SK-N-SH treated with all-trans-retinoic acid at 6 μM for 48 hours (cell line): ENCODE data around the gene PECR.
"Not testable (repeated sequence)": the region's sequence is repeated elsewhere in the genome, so short reads cannot be mapped to it uniquely, and the experiment has no call there.

ENCODE experiments used
- ATAC-seq: fragments of 200-7000 bp; cut with Tn5 transposase; 3 replicates; pipeline ENCODE4 v1.9.1; 2020; ENCODE audit warnings: mild to moderate bottlenecking, moderate library complexity
- BACH2 ChIP-seq: fragments of 250-450 bp; sonication (Bioruptor Pico); IDR thresholded peaks from 2 replicates; pipeline ENCODE4 v1.9.0; 2021; ENCODE audit warnings: mild to moderate bottlenecking, borderline replicate concordance
- CREB5 ChIP-seq: fragments of 250-450 bp; sonication (Bioruptor Pico); IDR thresholded peaks from 2 replicates; pipeline ENCODE4 v1.5.1; 2020; ENCODE audit warnings: low read depth, mild to moderate bottlenecking, moderate library complexity
- CSDC2 ChIP-seq: fragments of 250-450 bp; sonication (Bioruptor Pico); IDR thresholded peaks from 2 replicates; pipeline ENCODE4 v1.5.0; 2020; ENCODE audit warnings: mild to moderate bottlenecking, moderate library complexity
- CSRNP3 ChIP-seq: fragments of 250-450 bp; sonication (Bioruptor Pico); IDR thresholded peaks from 2 replicates; pipeline ENCODE4 v1.5.1; 2021; ENCODE audit warnings: mild to moderate bottlenecking, moderate library complexity
- ESRRG ChIP-seq: fragments of 250-450 bp; sonication (Bioruptor Pico); IDR thresholded peaks from 2 replicates; pipeline ENCODE4 v1.6.1; 2021; ENCODE audit warnings: mild to moderate bottlenecking
- ISL1 ChIP-seq: fragments of 250-450 bp; sonication (Bioruptor Pico); IDR thresholded peaks from 2 replicates; pipeline ENCODE4 v2.1.2; 2022; ENCODE audit warnings: mild to moderate bottlenecking, moderate library complexity
- OSR1 ChIP-seq: fragments of 250-450 bp; sonication (Bioruptor Pico); IDR thresholded peaks from 2 replicates; pipeline ENCODE4 v1.8.0; 2022; ENCODE audit warnings: moderate library complexity, mild to moderate bottlenecking, inconsistent platforms
- PATZ1 ChIP-seq: fragments of 250-450 bp; sonication (Bioruptor Pico); IDR thresholded peaks from 2 replicates; pipeline ENCODE4 v1.8.0; 2020; ENCODE audit warnings: mild to moderate bottlenecking, moderate library complexity, borderline replicate concordance
- POU6F1 ChIP-seq: fragments of 250-450 bp; sonication (Bioruptor Pico); IDR thresholded peaks from 2 replicates; pipeline ENCODE4 v1.8.0; 2021; ENCODE audit warnings: low read depth, mild to moderate bottlenecking, moderate library complexity, borderline replicate concordance
- PPARA ChIP-seq: fragments of 250-450 bp; sonication (Bioruptor Pico); IDR thresholded peaks from 2 replicates; pipeline ENCODE4 v1.5.0; 2020; ENCODE audit warnings: mild to moderate bottlenecking, borderline replicate concordance
- RARB ChIP-seq: fragments of 250-450 bp; sonication (Bioruptor Pico); IDR thresholded peaks from 2 replicates; pipeline ENCODE4 v1.8.0; 2021; ENCODE audit warnings: mild to moderate bottlenecking, moderate library complexity
- SNAI2 ChIP-seq: fragments of 250-450 bp; sonication (Bioruptor Pico); IDR thresholded peaks from 2 replicates; pipeline ENCODE4 v1.5.0; 2020; ENCODE audit warnings: mild to moderate bottlenecking, moderate library complexity
- TCF4 ChIP-seq: fragments of 250-450 bp; sonication (Bioruptor Pico); IDR thresholded peaks from 2 replicates; pipeline ENCODE4 v1.8.0; 2021; ENCODE audit warnings: mild to moderate bottlenecking, moderate library complexity, borderline replicate concordance
- TOX ChIP-seq: fragments of 250-450 bp; sonication (Bioruptor Pico); IDR thresholded peaks from 2 replicates; pipeline ENCODE4 v1.8.0; 2021; ENCODE audit warnings: mild to moderate bottlenecking, moderate library complexity, borderline replicate concordance
- ZFP3 ChIP-seq: fragments of 250-450 bp; sonication (Bioruptor Pico); IDR thresholded peaks from 2 replicates; pipeline ENCODE4 v1.5.0; 2020; ENCODE audit warnings: mild to moderate bottlenecking, moderate library complexity
- ZFP30 ChIP-seq: fragments of 450-650 bp; formaldehyde crosslinking; IDR thresholded peaks from 2 replicates; pipeline ENCODE4 v1.5.0; 2022; ENCODE audit warnings: mild to moderate bottlenecking, moderate library complexity
- ZNF565 ChIP-seq: fragments of 450-650 bp; formaldehyde crosslinking; conservative IDR thresholded peaks from 2 replicates; pipeline ENCODE4 v1.5.0; 2020; ENCODE audit warnings: low read depth, mild to moderate bottlenecking, moderate library complexity
- ZNF70 ChIP-seq: fragments of 450-650 bp; formaldehyde crosslinking; IDR thresholded peaks from 2 replicates; pipeline ENCODE4 v1.5.0; 2020; ENCODE audit warnings: mild to moderate bottlenecking, moderate library complexity
- ZNF8 ChIP-seq: fragments of 450-650 bp; formaldehyde crosslinking; IDR thresholded peaks from 2 replicates; pipeline ENCODE4 v1.5.0; 2020; ENCODE audit warnings: mild to moderate bottlenecking, moderate library complexity
- TF ChIP-seq, protein P1 (sequence below): fragments of 250-450 bp; sonication (Bioruptor Pico); IDR thresholded peaks from 2 replicates; pipeline ENCODE4 v1.5.0; 2020; ENCODE audit warnings: mild to moderate bottlenecking, moderate library complexity

The PECR gene

GRCh38 chr2:216013080-216013909 is 68.3 kb downstream of the PECR start, which contains the start of gene MREG:
Gene MREG, minus strand, starts transcription at chr2:216013551. Its CDS starts 224 bp downstream, at chr2:216013327.
- TF ChIP-seq SNAI2 (no peak), ZFP30 (CRISPR knock-in tag) (no peak)
- ATAC-seq = peak; percentile 70

DNA sequence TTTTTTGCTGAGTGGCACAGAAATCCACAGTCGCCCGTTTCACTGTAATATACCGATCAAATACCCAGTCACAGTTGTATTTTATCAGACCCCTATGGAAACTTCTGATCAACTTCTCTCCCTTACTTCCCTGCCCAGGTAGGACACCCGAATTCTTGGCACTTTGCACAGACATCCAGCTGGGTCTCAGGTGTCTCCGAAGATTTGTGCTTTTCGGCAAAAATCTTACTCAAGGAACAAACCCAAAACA is 68.9 kb downstream of the PECR start:
- TF ChIP-seq ESRRG (CRISPR knock-in tag) (no peak), TOX (CRISPR knock-in tag) (no peak), RARB (no peak), ZNF565 (CRISPR knock-in tag) (no peak), OSR1 (no peak), POU6F1 (CRISPR knock-in tag) (no peak), PPARA (no peak), ZFP30 (CRISPR knock-in tag) (no peak), ZNF70 (CRISPR knock-in tag) (no peak), BACH2 (CRISPR knock-in tag) (no peak), TCF4 (CRISPR knock-in tag) (no peak), ISL1 (no peak), CSDC2 (no peak), ZNF8 (CRISPR knock-in tag) (no peak), PATZ1 (CRISPR knock-in tag) (no peak), CSRNP3 (CRISPR knock-in tag) (no peak), CREB5 (no peak), ZFP3 (CRISPR knock-in tag) (no peak)
- TF ChIP-seq, protein P1, sequence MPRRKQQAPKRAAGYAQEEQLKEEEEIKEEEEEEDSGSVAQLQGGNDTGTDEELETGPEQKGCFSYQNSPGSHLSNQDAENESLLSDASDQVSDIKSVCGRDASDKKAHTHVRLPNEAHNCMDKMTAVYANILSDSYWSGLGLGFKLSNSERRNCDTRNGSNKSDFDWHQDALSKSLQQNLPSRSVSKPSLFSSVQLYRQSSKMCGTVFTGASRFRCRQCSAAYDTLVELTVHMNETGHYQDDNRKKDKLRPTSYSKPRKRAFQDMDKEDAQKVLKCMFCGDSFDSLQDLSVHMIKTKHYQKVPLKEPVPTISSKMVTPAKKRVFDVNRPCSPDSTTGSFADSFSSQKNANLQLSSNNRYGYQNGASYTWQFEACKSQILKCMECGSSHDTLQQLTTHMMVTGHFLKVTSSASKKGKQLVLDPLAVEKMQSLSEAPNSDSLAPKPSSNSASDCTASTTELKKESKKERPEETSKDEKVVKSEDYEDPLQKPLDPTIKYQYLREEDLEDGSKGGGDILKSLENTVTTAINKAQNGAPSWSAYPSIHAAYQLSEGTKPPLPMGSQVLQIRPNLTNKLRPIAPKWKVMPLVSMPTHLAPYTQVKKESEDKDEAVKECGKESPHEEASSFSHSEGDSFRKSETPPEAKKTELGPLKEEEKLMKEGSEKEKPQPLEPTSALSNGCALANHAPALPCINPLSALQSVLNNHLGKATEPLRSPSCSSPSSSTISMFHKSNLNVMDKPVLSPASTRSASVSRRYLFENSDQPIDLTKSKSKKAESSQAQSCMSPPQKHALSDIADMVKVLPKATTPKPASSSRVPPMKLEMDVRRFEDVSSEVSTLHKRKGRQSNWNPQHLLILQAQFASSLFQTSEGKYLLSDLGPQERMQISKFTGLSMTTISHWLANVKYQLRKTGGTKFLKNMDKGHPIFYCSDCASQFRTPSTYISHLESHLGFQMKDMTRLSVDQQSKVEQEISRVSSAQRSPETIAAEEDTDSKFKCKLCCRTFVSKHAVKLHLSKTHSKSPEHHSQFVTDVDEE (CRISPR knock-in tag) = no peak
- peak; percentile 41; the same call in 2 of the 3 replicates for ATAC-seq

DNA sequence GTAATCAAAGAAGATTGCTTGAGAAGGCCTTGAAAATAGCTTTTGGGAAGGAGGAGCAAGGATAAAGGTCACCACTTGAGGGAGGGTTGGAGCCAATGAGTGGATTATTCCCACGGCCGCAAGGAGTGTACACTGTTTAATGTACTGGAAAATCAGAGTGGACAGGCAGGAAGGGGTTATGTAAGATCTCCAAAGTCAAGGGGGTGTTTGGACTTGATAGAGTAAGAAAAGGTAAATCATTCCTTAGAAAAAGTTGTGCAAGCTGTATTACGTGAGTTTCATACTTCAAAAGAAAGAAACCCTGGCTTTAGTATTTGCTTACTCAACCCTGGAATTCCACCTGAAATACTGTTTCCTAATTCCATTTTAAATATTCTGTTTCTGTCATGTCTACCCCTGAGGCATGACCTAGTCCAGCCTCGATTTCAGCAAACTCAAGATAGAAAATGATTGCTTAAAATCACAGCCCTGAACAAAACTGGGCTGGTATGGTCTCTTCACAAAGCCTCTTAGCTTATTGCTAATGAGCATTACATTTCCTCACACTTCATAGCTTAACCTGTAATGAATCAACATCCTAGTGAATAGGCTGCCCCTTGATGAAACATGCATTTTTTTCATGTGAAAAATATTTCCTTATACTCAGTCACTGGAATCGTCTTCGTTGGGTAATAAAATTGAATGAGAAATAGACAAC is 69.3 kb downstream of the PECR start:
- ATAC-seq = peak; percentile 85
- no peak for TF ChIP-seq RARB
- 0 out of 2 replicates have a peak, but pooled peaks have one; percentile 13 for TF ChIP-seq TCF4 (CRISPR knock-in tag)

DNA sequence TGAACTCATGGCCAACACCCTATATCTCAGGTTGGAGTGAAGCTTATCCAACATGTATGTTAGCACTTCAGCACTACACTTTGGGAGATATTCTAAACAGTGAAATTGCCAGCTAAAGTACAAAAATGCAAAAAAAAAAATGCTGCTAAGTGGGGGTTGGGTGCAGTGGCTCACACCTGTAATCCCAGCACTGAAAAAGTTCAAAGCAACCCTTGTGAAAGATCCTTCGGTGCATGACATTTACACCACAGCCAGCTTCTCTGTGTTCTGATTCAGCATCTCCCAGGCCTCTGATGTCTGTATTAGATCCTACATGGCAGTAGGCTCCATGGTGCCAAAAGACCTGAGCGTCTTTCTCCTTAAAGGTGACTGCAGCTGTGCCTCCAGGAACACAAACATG is 72.4 kb downstream of the PECR start:
- ATAC-seq = not testable (repeated sequence)
